GM18498 (cell line): ENCODE data around the gene NRIP2.

Source experiments
- ATAC-seq: cut with Tn5 transposase; IDR thresholded peaks from one replicate; pipeline ENCODE4 v1.9.1; 2021; ENCODE audit warnings: mild to moderate bottlenecking, moderate library complexity; ENCODE audit not compliant: unreplicated experiment

NRIP2 gene

DNA sequence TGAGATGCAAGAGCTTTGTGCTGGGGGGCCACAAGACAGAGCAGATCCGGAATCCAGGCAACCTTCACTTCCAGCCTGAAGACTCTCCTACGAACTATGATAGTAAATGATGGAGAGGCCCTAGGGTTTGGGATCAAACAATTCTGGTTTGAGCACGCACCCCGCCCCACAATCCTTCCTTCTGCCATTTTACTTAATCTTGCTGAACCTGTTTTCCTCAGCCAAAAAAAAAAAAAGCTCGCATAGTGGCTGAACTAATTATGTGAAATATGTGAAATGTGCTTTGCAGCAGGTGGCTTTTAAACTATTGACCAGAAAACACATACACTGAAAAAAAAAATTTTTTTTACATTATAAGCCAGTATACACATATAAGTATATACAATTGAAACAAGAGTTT is 23.0 kb downstream of the NRIP2 start:
- no peak for ATAC-seq

DNA sequence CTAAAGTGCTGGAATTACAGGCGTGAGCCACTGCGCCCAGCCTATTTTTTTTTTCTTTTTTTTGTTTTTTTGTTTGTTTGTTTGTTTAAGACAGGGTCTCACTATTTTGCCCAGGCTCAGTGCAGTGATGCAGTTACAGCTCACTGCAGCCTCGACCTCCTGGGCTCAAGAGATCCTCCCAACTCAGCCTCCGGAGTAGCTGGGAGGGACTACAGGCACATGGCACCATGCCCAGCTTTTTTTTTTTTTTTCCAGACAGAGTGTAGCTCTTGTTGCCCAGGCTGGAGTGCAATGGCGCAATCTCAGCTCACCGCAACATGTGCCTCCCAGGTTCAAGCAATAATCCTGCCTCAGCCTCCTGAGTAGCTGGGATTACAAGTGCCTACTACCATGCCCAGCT is 28.1 kb downstream of the NRIP2 start:
- ATAC-seq, result no peak

DNA sequence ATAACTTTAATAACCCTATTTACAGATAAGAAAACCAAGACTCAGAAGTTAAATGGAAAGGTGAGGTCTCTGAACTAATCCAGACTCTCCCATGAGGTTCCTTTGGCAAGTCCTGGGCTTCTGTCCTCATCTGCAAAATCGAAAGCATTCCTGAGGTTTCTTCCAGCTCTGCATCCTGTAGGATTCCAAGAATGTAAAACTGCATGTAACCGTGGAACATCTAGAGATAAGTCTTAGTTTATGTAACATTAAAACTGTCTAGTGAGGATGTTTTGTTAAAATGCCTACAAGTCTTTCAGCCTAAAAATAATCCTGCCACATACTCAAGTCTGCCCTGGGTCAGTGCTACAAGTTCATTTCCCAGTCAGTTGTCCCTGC is 29.7 kb downstream of the NRIP2 start:
- ATAC-seq, result no peak

DNA sequence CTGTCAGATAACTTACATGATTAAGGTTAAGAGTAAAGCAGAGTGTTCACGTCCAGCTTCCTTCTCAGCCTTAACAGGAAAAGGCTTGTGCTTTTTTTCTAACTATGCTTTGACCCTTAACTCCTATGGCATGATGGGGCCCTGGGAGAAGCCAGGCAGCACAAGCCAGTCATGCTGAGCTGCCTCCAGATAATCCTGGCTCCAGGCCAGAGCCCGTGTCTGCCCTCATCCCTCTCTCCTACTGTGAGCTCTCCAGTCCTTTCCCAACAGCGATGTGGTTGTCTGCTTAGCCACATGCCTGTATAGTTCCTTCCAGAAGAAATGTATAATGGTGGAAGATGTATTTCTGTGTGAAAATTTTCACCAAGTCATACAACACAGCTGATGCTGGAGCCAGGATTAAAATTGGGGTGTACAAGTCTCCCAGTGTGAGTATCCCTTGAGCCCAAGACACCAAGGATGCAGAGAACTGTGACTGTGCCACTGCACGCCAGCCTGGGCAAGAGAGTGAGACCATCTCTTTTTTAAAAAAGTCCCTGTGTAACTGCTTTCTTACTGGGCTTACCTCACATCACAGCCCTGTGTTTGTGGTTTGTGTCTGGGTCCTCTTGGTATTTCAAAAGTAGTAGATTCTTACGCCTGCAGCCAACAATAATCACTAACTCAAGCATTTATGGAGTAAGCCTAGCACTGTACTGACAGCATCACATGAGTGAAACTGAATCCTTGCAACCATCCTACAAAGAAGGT is 30.3 kb downstream of the NRIP2 start:
- ATAC-seq, result no peak

DNA sequence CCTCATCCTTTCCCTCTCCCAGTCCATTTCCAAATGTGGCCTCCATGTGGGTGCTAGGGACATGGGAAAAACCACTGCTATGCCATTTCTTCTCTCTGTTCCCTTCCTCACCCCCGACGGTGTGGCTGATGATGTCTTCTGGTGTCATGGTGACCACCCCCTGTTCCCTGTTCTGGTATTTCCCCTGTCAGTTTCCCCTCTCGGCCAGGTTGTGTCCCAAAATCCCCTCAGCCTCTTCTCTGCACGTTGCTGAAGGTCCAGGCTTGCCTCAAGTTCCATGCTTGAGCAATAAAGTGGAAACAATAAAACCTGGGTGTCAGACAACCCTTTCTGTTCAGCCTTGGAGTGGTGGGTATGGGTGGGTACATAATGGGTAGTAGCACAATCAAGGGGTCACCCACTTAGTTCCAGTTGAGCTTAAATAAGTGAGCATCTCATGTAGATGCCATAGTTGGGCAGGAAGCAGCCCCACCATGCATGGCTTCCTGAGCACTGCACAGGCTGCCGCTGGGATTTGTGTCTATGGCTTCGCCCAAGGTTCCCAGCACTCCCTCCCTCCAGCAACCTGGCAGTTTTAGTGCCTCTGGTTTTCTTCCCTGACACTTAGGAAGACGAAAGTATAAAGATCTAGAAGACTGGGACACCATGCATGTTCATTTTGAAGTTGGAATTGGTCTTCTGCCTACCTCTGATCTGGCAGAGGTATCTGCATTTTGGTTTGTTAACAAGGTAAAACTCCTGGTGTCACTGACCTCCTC is 31.0 kb downstream of the NRIP2 start:
- ATAC-seq, result no peak

DNA sequence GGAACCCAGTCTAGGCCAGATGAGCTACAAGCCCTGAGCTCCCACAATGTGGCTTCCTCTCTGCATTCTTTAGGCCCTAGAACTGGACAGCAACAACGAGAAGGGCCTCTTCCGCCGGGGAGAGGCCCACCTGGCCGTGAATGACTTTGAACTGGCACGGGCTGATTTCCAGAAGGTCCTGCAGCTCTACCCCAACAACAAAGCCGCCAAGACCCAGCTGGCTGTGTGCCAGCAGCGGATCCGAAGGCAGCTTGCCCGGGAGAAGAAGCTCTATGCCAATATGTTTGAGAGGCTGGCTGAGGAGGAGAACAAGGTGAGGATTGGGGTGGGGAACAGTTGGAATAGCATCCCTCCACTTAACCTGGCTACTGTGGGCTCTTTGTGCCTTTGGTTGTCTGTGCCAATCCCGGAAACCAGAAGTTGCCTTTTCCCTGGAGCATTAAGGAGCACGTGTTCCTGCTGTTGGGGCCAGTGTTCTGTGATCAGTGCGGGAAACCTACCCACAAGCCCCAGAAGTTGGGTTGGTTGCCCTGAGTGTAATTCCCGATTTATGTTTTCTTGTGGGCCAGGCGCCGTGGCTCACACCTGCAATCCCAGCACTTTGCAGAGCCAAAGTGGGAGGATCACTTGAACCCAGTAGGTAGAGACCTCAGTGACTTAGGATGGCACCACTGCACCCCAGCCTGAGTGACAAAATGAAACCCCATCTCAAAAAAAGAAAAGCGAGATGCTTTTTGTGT is 33.6 kb downstream of the NRIP2 start:
- no peak for ATAC-seq

DNA sequence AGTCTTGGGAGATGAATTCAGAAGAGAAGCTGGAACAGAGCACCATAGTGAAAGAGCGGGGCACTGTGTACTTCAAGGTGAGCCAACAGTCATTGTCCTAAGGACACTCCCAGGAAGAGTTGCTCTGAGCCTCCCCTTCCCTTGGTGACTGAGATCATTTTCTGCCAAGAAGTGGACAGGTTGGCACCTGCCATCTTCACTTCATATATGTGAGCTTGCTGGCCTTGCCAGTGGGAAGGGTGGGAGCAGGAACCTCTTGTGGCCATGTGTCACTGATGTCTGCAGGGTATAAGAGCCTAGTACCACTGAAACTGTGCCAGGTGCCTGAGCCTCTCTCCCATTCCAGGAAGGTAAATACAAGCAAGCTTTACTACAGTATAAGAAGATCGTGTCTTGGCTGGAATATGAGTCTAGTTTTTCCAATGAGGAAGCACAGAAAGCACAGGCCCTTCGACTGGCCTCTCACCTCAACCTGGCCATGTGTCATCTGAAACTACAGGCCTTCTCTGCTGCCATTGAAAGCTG is 34.7 kb downstream of the NRIP2 start:
- ATAC-seq, result no peak

DNA sequence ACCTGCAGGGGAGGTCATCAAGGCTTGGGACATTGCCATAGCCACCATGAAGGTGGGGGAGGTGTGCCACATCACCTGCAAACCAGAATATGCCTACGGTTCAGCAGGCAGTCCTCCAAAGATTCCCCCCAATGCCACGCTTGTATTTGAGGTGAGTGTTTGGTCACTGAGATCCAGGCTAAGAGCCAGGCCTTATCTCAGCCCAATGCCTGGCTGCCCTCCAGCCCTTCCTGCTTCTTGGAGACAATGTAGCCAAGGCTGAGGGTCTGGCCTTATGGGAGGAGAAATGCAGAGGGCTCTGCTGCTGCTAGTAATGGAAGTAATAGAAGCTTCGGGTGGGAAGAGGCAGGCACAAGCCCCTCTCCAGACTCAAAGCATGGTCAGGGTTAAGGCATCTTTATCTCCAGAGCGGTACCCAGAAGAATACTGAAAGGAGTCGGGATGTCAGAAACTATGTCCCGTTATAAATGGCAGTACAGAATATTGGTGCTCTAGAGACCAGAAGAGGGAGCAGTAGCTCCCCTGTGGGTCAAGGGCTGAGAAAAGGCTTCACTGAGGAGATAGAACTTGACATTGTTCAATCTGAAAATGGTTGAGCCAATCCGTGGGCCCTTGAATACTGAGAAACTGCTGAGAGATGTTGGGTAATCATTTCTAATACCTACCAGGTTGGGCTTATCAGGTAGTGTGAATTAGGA is 37.0 kb downstream of the NRIP2 start:
- ATAC-seq, result no peak

DNA sequence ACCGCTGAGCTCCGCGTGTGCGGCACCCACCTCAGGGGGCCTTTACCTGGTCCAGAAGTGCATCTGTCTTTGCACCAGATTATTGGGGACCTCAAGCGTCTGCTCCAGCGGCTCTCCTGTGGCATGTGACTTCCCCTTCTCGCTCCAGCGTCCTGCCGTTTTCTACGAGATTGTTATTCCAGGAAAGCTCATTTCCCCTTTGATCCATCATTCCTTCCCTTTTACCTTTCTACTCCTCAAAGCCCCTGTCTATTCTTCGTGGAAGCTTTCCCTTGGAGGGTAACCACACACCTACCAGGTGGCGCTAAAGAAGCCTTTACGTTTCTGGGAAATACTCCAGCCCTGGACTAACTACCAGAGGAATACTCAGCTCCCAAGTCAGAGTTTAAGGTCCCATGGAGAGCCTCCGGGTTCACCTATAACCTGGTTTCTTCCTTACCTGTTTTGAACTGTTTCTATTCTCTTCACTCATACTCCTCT is 38.6 kb downstream of the NRIP2 start:
- ATAC-seq, result no peak

DNA sequence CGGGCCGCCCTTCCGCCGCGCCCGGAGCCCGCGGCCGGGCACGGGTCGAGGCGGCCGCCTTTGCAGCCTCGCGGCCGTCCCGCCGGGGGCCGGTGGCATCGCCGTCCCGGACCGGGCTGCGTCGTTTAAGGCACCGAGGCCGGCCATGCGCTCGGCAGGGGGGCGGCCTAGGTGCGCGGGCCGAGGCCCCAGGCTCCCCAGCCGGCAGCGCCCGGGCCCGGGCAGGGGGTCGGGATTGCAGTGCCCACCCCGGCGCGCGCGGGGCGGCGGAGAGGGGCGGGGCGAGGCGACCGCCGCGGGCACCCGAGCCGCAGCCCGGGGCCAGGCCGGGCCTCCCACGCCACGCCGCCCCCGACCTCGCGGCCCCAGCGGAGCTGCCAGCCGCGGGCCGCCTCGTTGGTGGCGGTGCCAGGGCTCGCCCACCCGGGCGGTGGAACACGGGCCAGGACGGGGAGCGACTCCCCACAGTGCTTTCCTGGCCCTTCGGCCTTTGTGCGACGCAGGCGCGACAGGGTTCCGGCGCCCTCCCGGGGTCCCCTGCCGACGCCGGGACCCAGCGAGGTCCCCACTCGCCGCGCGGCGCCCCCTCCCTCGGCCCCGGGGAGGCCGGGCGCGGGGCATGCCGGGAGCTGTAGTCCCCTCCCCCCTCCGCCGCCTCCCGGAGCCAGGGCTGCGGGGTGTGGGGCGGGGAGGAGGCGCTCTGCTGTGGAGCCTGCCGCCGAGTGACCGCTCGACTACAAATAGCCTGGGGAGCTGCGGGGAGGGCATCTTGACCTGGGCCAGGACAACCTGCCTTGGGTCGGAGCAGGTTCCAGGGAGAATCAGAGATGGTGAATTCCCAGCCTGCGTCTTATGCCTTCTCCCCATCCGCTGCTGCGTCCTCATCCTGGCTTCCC is 39.3 kb downstream of the NRIP2 start:
- ATAC-seq, result peak; percentile 67

DNA sequence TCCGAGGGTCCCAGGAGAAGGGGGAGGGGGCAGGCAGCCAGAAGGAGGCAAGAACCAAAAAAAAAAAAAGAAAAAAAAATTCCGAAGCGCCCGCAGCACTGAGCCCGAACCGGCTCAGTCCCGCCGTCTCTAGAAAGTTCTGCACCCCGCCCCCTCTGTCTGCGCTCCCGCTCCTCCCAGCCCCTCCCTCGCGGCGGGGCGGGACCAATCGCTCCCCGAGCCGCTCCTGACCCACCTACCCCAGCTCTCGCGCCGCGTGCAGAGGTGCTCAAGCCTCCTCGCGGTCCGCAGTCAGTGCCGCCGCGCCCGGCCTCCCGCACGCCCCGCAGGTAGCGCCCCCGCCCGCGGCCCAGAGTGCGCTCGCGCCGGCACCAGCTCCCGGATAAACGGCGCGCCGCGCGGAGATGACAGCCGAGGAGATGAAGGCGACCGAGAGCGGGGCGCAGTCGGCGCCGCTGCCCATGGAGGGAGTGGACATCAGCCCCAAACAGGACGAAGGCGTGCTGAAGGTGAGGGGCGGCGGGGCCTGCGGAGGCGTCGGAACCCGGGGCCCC is 40.0 kb downstream of the NRIP2 start, which contains the start of gene FKBP4:
Gene FKBP4, plus strand, starts transcription at position 235 of the 554 bp plus-strand sequence. Its CDS starts 170 bp downstream, at position 405.
- ATAC-seq, result peak; percentile 87

DNA sequence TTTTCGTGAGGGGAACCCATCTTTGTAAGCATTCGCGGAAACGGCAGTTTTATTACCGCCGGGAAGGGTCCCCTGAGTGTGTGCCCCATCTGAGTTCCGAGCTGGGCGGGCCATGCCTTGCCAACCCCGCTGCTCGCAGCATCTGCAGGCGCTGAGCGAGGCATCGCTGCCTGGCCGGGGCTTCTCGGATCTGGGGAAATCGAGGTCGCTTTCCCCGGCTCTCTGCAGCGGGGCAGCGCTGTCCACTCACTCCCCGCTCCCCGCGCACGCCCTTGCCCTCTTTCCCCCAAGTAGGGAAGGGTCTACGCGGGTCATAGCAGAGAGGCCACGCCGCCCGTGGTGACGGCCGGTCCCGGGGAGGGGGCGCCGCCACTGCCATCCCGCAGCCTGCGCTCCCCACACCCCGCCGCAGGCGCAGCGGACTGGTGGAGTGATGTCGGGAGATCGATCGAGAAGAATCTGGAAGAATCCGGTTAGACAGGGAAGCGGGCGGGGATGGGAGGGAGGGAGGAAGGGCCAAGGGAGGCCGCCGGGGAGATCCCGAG is 40.6 kb downstream of the NRIP2 start:
- peak; percentile 15 for ATAC-seq

DNA sequence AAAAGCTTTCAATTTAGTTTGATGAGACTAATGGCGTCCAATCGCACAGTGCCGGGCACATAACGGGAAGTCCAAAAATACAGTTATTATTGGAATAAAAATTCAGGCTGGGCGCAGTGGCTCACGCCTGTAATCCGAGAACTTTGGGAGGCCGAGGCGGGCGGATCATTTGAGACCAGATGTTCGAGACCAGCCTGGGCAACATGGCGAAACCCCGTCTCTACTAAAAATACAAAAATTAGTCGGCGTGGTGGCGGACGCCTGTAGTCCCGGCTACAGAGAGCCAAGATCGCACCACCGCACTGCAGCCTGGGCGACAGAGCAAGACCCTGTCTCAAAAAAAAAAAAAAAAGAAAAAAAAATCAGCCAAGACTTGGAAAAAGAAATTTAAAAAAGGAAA is 41.3 kb downstream of the NRIP2 start:
- ATAC-seq, result no peak

DNA sequence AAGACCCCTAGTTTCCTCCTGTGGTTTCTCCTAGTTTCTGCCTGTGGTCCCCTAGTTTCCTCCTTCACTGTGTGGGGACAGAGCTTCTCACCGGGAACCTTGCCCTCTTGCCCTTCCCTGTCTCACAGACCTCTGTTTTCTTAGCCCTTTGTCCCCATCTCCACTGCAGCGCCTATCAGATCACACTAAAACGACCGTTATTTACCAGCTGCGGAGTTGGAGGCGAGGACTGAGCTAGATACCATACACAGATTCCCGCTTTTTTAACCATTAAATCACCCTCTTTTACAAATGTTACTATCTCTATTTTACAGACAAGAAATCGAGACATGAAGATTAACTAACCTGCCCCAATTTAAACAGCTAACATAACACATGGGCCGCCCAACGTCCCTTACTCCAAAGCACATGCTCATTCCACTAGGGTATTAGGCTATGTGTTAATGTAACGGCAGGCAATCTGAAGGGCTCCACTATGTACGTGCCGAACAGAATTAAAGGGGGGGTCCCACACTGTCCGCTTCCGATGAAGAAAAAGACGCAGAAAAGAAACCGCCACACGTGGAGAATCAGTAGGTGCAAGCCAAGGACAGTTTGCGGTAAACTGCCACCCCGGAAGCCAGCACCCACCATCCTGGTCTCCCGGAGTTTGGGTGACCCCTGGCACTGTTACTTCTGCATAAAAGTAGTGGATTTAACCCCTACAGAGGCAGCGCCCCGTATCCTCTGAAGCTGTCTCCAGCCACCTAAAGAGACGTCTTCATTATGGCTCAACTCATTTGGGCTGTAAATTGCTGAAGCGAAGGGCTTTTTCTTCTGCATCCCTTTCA is 41.9 kb downstream of the NRIP2 start:
- no peak for ATAC-seq

DNA sequence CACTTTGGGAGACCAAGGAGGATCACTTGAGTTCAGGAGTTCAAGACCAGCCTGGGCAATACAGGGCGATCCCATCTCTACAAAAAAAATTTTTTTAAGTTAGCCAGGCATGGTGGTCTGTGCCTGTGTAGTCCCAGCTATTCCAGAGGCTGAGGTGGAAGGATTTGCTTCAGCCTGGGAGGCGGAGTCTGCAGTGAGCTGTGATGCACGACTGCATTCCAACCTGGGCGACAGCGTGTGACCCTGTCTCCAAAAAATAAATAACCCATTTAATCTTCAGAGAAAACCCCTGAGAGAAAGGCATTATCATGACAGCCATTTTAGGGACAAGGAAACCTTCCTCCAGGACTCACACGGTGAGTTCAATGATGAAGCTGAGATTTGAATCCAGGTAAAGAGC is 43.7 kb downstream of the NRIP2 start:
- ATAC-seq, result no peak

DNA sequence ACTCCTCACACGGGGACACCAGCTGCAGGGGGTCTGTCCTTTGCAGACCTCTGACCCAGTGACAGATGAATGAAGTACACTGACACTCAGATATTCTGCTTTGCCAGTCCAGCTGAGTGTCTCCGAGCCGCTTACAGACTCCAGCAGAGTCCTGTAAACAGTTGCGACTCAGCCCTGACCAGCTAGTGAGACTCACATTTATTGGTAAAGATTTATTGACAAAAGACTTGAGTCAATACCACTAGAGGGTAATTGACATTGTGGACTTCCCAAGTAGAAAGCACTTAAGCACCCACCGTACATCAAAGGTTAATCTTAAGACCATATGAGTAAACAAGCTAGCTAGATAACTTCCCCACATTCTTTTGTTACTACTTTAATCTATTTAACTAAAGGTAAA is 49.8 kb downstream of the NRIP2 start:
- no peak for ATAC-seq

DNA sequence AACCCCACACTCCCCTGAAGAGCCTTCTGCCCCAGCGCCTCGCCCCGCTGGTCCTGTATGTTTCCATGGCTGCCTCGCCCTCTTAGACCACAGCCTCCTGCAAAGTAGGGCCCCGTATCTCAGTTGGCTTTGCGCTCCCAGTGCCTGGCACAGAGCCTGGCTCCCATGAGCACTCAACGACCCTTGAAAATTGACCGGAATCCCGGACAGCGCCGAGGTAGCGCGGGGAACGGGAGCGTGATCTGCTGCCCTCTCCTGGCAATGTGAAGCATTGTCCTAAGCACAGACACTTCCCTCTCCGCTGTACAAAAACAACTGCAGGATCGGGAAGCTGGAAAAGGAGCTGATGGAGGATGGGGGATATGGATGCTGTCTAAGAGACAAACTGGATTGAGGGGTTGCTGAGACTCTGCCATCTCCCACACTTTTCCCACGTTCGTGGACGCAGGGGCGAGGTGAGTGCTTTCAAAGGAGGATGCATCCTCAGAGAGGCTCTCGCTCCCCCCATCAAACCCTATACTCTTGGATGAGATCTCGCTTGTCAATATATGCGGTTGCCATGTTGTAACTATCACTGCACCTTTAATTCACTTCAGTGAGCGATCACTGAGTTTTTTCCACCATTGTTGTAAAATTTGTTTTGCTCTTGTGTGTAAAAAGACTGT is 50.8 kb downstream of the NRIP2 start:
- no peak for ATAC-seq

DNA sequence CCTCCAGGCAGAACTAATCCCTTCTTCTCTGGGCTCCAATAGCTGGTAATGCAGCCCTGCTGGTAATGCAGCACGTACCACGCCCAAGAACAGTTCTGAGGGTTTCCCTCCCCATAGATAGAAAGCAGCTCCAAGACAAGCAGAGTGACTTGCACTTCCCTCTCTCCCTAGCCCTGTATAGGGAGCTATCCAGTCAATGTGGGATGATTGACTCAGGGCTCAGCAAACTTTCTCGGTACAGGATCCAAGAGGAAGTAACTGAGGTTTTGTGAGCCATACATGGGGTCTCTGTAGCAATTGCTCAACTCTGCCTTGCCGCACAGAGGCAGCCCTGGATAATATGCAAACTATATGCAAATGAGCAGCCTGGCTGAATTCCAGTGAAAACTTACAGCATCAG is 55.6 kb downstream of the NRIP2 start:
- ATAC-seq, result no peak
